Stimulated activated effector memory CD8-positive, alpha-beta T cell treated with anti-CD3 and anti-CD28 coated beads, Interleukin-12 subunit alpha, Interleukin-12 subunit beta, amount 100 ng/mL, for 72 hours (primary cell): ENCODE measurements around the gene IGF2R.

Source experiments
- ATAC-seq: fragments of 150-1000 bp; cut with Tn5 transposase; 2 replicates; pipeline ENCODE4 v1.10.0; 2021
- DNase-seq, 2 donors: peaks; one replicate each; pipeline ENCODE4 v3.0.0; 2021 to 2022; ENCODE audit warnings: low spot score in 2 of 2
- H3K27ac Mint-ChIP-seq: one replicate; pipeline ENCODE4 v1.8.0; 2022; ENCODE audit warnings: mild to moderate bottlenecking, mixed read lengths
- H3K36me3 Mint-ChIP-seq: one replicate; pipeline ENCODE4 v1.8.0; 2022; ENCODE audit warnings: mild to moderate bottlenecking, mixed read lengths
- H3K4me1 Mint-ChIP-seq: one replicate; pipeline ENCODE4 v1.8.0; 2022; ENCODE audit warnings: mixed read lengths
- H3K4me3 Mint-ChIP-seq: one replicate; pipeline ENCODE4 v1.8.0; 2022; ENCODE audit warnings: mild to moderate bottlenecking, mixed read lengths
- H3K9me3 Mint-ChIP-seq: one replicate; pipeline ENCODE4 v1.8.0; 2022; ENCODE audit warnings: mixed read lengths

The IGF2R gene

GRCh38 chr6:160032538-160032937 lies 63.7 kb downstream of the IGF2R start:
- peaks cover 39% of the 10 kb centered on the region for H3K4me1 Mint-ChIP-seq
- DNase-seq (no peak), ATAC-seq (no peak)
- no peak overlapping the region for H3K4me3 Mint-ChIP-seq
- H3K27ac Mint-ChIP-seq = peak overlapping the region; percentile 16
- peaks cover 100% of the 10 kb centered on the region for H3K36me3 Mint-ChIP-seq
- no peaks in the 10 kb centered on the region for H3K9me3 Mint-ChIP-seq

GRCh38 chr6:160034036-160034930 lies 65.4 kb downstream of the IGF2R start:
- peaks cover 98% of the 10 kb centered on the region for H3K36me3 Mint-ChIP-seq
- H3K9me3 Mint-ChIP-seq = no peaks in the 10 kb centered on the region
- H3K27ac Mint-ChIP-seq = no peak overlapping the region
- H3K4me1 Mint-ChIP-seq = peaks cover 39% of the 10 kb centered on the region
- H3K4me3 Mint-ChIP-seq = no peak overlapping the region
- no peak for ATAC-seq
- DNase-seq = no peak

GRCh38 chr6:160035241-160035640 lies 66.4 kb downstream of the IGF2R start:
- peaks cover 39% of the 10 kb centered on the region for H3K4me1 Mint-ChIP-seq
- H3K36me3 Mint-ChIP-seq = peaks cover 97% of the 10 kb centered on the region

GRCh38 chr6:160035693-160036330 lies 66.9 kb downstream of the IGF2R start:
- peak overlapping the region; percentile 86 for H3K27ac Mint-ChIP-seq
- H3K4me3 Mint-ChIP-seq = no peak overlapping the region
- no peak for DNase-seq
- peaks cover 97% of the 10 kb centered on the region for H3K36me3 Mint-ChIP-seq
- H3K9me3 Mint-ChIP-seq = no peaks in the 10 kb centered on the region
- peaks cover 40% of the 10 kb centered on the region for H3K4me1 Mint-ChIP-seq
- ATAC-seq = no peak

More at GRCh38 chr6:160035241-160035640, 66.4 kb downstream of the IGF2R start:
- DNase-seq = no peak
- H3K4me3 Mint-ChIP-seq = no peak overlapping the region
- H3K27ac Mint-ChIP-seq = peak overlapping the region; percentile 86
- no peak for ATAC-seq
- H3K9me3 Mint-ChIP-seq = no peaks in the 10 kb centered on the region

GRCh38 chr6:160036331-160036695 lies 67.4 kb downstream of the IGF2R start:
- no peak for DNase-seq
- H3K36me3 Mint-ChIP-seq = peaks cover 97% of the 10 kb centered on the region
- no peak overlapping the region for H3K4me3 Mint-ChIP-seq
- H3K27ac Mint-ChIP-seq = peak overlapping the region; percentile 10
- no peaks in the 10 kb centered on the region for H3K9me3 Mint-ChIP-seq
- no peak for ATAC-seq
- H3K4me1 Mint-ChIP-seq = peaks cover 42% of the 10 kb centered on the region

- Mint-ChIP-seq H3K9me3 (no peaks in the 10 kb centered on the region), H3K4me1 (peaks cover 37% of the 10 kb centered on the region), H3K36me3 (peaks cover 97% of the 10 kb centered on the region), H3K4me3 (no peak overlapping the region), H3K27ac (peak overlapping the region; percentile 10)
- ATAC-seq = no peak
- DNase-seq = no peak
These were observed 67.9 kb downstream of the IGF2R start for GRCh38 chr6:160036790-160037206.

- peaks cover 97% of the 10 kb centered on the region for H3K36me3 Mint-ChIP-seq
- ATAC-seq = no peak
These were observed 69.6 kb downstream of the IGF2R start for GRCh38 chr6:160038479-160038878.

GRCh38 chr6:160039441-160039840 lies 70.6 kb downstream of the IGF2R start:
- ATAC-seq = no peak
- H3K4me3 Mint-ChIP-seq = no peak overlapping the region
- peak overlapping the region; percentile 85 for H3K27ac Mint-ChIP-seq
- H3K9me3 Mint-ChIP-seq = no peaks in the 10 kb centered on the region
- DNase-seq = no peak
- H3K36me3 Mint-ChIP-seq = peaks cover 97% of the 10 kb centered on the region
- peaks cover 34% of the 10 kb centered on the region for H3K4me1 Mint-ChIP-seq

More at GRCh38 chr6:160038479-160038878, 69.6 kb downstream of the IGF2R start:
- Mint-ChIP-seq H3K4me1 (peaks cover 34% of the 10 kb centered on the region), H3K27ac (peak overlapping the region; percentile 10), H3K9me3 (no peaks in the 10 kb centered on the region), H3K4me3 (no peak overlapping the region)
- no peak for DNase-seq

GRCh38 chr6:160040055-160040454 lies 71.2 kb downstream of the IGF2R start:
- no peak for ATAC-seq
- no peak for DNase-seq
- no peak overlapping the region for H3K4me3 Mint-ChIP-seq
- H3K9me3 Mint-ChIP-seq = no peaks in the 10 kb centered on the region
- peak overlapping the region; percentile 85 for H3K27ac Mint-ChIP-seq
- peaks cover 97% of the 10 kb centered on the region for H3K36me3 Mint-ChIP-seq
- peaks cover 34% of the 10 kb centered on the region for H3K4me1 Mint-ChIP-seq

- no peak overlapping the region for H3K4me3 Mint-ChIP-seq
- H3K36me3 Mint-ChIP-seq = peaks cover 97% of the 10 kb centered on the region
These were observed 71.8 kb downstream of the IGF2R start for GRCh38 chr6:160040527-160041264.

GRCh38 chr6:160041608-160042007 lies 72.7 kb downstream of the IGF2R start:
- Mint-ChIP-seq H3K9me3 (no peaks in the 10 kb centered on the region), H3K36me3 (peaks cover 97% of the 10 kb centered on the region), H3K27ac (peak overlapping the region; percentile 85), H3K4me1 (peaks cover 19% of the 10 kb centered on the region), H3K4me3 (no peak overlapping the region)
- DNase-seq (no peak), ATAC-seq (no peak)

More at GRCh38 chr6:160040527-160041264, 71.8 kb downstream of the IGF2R start:
- DNase-seq = no peak
- H3K27ac Mint-ChIP-seq = peak overlapping the region; percentile 85
- ATAC-seq = no peak
- no peaks in the 10 kb centered on the region for H3K9me3 Mint-ChIP-seq
- peaks cover 28% of the 10 kb centered on the region for H3K4me1 Mint-ChIP-seq

- peaks cover 97% of the 10 kb centered on the region for H3K36me3 Mint-ChIP-seq
- ATAC-seq (no peak), DNase-seq (no peak)
- peak overlapping the region; percentile 85 for H3K27ac Mint-ChIP-seq
- peaks cover 17% of the 10 kb centered on the region for H3K4me1 Mint-ChIP-seq
- no peaks in the 10 kb centered on the region for H3K9me3 Mint-ChIP-seq
- H3K4me3 Mint-ChIP-seq = no peak overlapping the region
These were observed 73.3 kb downstream of the IGF2R start for GRCh38 chr6:160042014-160042773.

- H3K4me1 Mint-ChIP-seq = peaks cover 15% of the 10 kb centered on the region
- no peak for DNase-seq
- no peaks in the 10 kb centered on the region for H3K9me3 Mint-ChIP-seq
- H3K4me3 Mint-ChIP-seq = no peak overlapping the region
- H3K36me3 Mint-ChIP-seq = peaks cover 97% of the 10 kb centered on the region
- no peak for ATAC-seq
- H3K27ac Mint-ChIP-seq = peak overlapping the region; percentile 85
These were observed 74.0 kb downstream of the IGF2R start for GRCh38 chr6:160042788-160043301.

GRCh38 chr6:160043784-160044183 lies 74.9 kb downstream of the IGF2R start:
- no peak for ATAC-seq
- no peak overlapping the region for H3K4me3 Mint-ChIP-seq
- no peak for DNase-seq
- H3K4me1 Mint-ChIP-seq = peaks cover 6% of the 10 kb centered on the region
- no peak overlapping the region for H3K27ac Mint-ChIP-seq
- peaks cover 97% of the 10 kb centered on the region for H3K36me3 Mint-ChIP-seq
- H3K9me3 Mint-ChIP-seq = no peaks in the 10 kb centered on the region
